WI38 (cell line): ENCODE measurements around the gene TRIM37.
"Not testable (repeated sequence)": the region's sequence is repeated elsewhere in the genome, so short reads cannot be mapped to it uniquely, and the experiment has no call there.

Experiments used
- H3K4me3 ChIP-seq: 2 replicates; pipeline ENCODE4 v1.5.1; 2011; ENCODE audit warnings: low read depth, mild to moderate bottlenecking, control low read depth, low read length
- CTCF ChIP-seq: IDR thresholded peaks from 2 replicates; pipeline ENCODE4 v1.5.1; 2012; ENCODE audit warnings: low read depth, mild to moderate bottlenecking, control low read depth, low read length

The TRIM37 gene

GRCh38 chr17:58968426-58969061 lies 138.1 kb downstream of the TRIM37 start:
- no peak overlapping the region for H3K4me3 ChIP-seq
- no peak for TF ChIP-seq CTCF

- H3K4me3 ChIP-seq, result no peak overlapping the region
- TF ChIP-seq CTCF, result no peak
These were observed 140.5 kb downstream of the TRIM37 start for GRCh38 chr17:58966208-58966607.

- no peak overlapping the region for H3K4me3 ChIP-seq
- no peak for TF ChIP-seq CTCF
These were observed 141.5 kb downstream of the TRIM37 start for GRCh38 chr17:58965221-58965620.

- TF ChIP-seq CTCF, result no peak
- no peak overlapping the region for H3K4me3 ChIP-seq
These were observed 146.6 kb downstream of the TRIM37 start for GRCh38 chr17:58960068-58960467.

GRCh38 chr17:58957725-58958073 lies 149.0 kb downstream of the TRIM37 start:
- not testable (repeated sequence) for H3K4me3 ChIP-seq

- no peak for TF ChIP-seq CTCF
- no peak overlapping the region for H3K4me3 ChIP-seq
These were observed 149.5 kb downstream of the TRIM37 start for GRCh38 chr17:58956997-58957724.

- H3K4me3 ChIP-seq, result not testable (repeated sequence)
These were observed 152.3 kb downstream of the TRIM37 start for GRCh38 chr17:58954358-58954757.

- TF ChIP-seq CTCF, result no peak
- H3K4me3 ChIP-seq, result no peak overlapping the region
These were observed 158.9 kb downstream of the TRIM37 start for GRCh38 chr17:58947824-58948223.
